HG03571 (cell line): ENCODE measurements around the gene ZNFX1.
"Not testable (repeated sequence)": the region's sequence is repeated elsewhere in the genome, so short reads cannot be mapped to it uniquely, and the experiment has no call there.

Experiments used
- ATAC-seq: cut with Tn5 transposase; IDR thresholded peaks from one replicate; pipeline ENCODE4 v1.9.1; 2021; ENCODE audit not compliant: unreplicated experiment

ZNFX1 gene

DNA sequence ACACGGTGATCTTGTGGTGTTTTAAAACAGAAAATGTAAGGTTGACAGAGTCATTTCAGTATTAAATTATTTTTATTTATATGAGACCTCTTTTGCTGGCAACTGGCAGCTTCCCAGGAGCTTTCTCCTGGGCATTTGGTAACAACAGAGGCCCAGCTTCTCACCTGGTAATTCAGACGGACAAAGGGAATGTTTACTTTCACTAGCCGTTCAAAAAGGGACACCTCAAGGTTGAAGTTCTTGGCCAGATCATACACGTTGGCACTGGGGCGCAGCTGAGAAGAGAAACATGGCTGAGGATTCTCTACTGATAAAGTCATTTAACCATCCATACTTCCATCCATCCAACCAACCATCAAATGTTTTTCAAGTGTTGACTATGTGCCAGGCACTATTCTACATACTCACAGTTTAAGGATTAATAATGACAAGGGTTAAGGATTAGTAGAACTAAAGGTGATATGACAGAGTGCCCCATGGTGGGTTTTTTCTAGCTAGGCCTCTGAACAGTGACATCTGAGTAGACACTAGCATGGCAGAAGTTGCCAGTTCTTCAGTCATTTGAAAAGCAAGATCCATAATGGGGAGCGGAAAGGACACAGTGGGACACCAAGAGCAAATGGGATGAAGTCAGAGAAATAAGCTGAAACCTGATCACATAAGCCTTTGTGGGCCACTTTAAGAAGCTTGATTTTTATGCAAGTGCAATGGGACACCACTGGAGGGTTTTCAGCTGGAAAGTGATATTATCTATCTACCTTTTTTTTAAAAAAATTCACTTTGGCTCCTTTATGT, 25.1 kb downstream of the ZNFX1 start:
- no peak for ATAC-seq

GRCh38 chr20:49248879-49249665, 28.8 kb downstream of the ZNFX1 start:
- no peak for ATAC-seq

DNA sequence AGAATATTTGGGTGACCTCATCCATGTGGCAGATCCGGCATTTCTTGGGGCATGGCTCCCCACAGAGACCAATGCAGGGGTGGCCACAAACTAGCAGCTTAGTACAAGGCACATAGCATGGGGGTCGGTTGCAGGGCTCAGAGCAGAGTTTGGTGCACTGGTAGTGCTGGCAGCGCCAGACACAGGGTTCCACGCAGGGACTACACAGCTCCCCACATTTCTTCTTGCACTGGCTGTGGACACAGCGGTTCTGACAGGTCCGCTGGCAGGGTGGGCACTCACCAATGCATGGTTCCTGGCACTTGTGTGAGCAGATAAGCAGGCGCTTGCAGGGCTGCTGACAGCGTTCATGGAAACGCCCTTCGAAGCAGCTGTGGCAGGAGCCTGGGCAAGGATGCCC, 29.6 kb downstream of the ZNFX1 start:
- ATAC-seq, result no peak

GRCh38 chr20:49247792-49248191, 30.1 kb downstream of the ZNFX1 start:
- no peak for ATAC-seq

DNA sequence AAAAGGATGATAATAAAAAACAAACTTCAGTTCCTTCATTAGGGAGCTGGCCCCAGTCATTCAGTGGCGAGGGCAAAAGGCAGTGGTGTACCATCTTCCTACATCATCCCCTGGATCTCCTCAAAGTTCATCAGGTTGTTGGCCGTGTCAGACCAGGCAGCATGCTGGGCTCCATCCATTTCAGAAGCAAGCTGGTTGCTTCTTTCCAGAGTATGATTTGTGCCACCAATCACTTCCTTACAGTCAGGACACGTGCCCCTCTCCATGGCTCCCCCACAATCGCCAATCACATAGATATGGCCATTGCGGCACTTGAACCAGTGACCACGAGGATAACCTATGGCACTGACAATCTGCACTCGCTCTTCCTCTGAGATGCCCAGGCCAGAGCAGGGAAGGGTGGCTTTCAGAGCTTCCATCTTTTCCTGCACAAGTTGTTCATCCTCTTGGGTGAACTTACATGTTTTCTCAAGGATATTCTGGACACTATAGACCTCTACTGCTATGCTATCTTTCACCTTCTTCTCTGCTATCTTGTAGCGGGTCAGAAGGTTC, 30.6 kb downstream of the ZNFX1 start:
- no peak for ATAC-seq

- no peak for ATAC-seq
Measured at GRCh38 chr20:49245921-49246740, 31.7 kb downstream of the ZNFX1 start.

DNA sequence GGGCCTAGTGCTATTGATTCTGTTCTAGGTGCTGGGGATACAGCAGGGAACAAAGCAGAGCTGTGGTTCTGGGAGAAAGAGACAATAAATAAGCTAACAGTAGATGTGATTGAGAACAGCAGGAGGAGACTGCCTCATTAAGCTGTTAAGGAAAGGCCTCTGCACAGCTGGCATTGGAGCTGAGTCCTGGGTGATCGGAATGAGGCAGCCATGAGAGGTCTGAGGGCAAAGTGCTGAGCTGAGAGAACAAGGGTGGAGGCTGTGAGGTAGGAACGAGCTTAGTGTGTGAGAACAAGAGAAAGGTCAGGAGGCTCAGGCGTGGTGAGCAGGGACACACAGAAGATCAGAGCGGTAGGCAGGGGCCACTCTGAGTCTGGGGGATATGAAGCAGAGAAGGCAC, 40.3 kb downstream of the ZNFX1 start:
- no peak for ATAC-seq

- ATAC-seq, result no peak
Measured at GRCh38 chr20:49236301-49236700, 41.6 kb downstream of the ZNFX1 start.

DNA sequence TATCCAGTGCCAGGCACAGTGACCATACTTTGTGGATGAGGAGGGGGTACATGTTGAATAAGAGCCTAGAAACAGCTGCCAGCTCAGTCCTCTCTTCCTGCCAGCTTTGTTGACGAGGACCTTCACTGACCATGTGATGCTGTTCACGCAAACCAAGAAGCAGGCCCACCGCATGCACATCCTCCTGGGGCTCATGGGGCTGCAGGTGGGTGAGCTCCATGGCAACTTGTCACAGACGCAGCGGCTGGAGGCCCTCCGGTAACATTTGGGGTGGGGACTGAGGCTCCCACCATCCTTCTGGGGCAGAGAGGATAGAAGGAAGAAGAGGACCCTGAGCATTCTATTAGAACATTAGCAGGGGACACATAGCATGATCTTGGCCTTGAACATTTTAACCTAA, 43.0 kb downstream of the ZNFX1 start:
- ATAC-seq, result no peak

DNA sequence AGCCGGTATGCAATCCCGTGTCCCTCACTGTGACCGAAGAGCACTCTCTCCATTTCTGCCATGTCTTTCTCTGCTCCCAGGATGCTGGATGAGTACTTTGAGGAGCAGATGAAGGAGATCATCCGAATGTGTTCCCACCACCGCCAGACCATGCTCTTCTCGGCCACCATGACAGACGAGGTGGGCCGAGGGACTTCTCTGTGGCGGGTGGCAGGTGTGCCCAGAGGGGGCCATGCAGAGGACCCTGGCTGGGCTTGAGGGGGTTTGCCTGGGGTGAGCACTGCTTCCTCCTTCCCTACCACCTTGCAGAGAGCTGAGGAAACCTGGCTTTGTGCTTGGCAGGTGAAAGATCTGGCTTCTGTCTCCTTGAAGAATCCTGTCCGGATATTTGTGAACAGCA, 44.6 kb downstream of the ZNFX1 start:
- no peak for ATAC-seq

DNA sequence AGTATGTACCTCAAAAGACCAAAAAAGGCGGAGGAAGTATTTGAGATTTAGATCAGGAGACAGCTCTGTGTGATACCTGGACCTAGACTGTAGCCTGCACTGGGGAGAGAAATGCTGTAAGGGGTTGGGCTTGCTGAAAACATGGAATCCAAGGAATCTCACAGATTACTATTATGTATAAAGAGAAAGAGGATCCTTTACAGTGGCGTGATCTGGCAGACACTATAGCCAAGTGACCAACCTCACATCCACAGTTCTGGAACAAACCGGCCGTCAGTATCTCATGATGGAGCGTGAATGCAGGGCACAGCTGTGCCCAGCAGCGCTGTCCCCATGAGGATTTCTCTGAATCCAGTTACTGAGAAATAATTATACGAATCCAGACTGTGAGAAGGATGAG, 46.4 kb downstream of the ZNFX1 start:
- no peak for ATAC-seq

- ATAC-seq, result no peak
Measured at GRCh38 chr20:49230561-49231133, 47.2 kb downstream of the ZNFX1 start.

DNA sequence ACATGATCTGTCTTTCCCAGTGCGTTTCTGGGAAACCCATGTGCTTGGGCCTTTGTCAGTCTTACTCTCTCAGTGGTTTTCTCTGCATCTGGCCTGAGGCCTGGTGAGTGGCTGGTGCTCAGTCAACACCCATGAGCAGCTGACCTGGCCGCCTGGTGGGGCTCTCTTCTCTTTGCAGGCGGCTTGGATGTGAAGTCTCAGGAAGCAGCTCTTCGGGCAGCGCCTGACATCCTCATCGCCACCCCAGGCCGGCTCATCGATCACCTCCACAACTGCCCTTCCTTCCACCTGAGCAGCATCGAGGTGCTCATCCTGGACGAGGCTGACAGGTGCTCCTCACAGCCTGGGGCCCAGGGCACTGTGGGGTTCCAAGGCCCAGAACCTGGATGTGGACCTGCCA, 47.8 kb downstream of the ZNFX1 start:
- no peak for ATAC-seq

DNA sequence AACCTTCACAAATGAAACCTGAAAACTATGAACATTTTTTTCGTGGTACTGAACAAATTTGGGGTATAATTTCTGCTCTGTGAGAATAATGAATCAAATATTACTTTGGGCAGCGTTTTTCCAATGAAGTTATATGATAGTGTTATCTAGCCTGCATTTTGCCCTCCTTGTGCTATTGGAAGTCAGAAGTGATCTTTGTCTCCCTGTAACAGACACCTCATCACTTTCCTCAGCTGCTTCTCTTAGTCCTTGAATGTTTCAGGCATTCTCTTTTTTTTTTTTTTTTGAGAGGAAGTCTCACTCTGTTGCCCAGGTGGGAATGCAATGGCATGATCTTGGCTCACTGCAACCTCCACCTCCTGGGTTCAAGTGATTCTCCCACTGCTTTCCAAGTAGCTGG, 48.5 kb downstream of the ZNFX1 start:
- ATAC-seq, result no peak

DNA sequence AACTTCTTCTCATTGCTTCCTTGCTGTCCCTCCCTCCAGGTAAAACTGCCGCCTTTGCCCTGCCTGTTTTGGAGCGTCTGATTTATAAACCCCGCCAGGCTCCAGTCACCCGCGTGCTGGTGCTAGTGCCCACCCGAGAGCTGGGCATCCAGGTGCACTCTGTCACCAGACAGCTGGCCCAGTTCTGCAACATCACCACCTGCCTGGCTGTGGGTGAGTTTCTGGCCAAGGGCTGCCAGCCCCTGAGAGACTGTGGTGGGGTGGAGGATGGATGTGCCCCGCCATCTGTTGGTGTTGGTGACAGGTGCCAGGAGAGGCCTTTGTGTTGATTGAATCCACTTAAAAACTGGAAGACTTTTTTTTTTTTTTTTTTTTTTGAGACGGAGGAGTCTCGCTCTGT, 49.2 kb downstream of the ZNFX1 start:
- ATAC-seq, result no peak

- no peak for ATAC-seq
Measured at GRCh38 chr20:49225896-49226295, 52.0 kb downstream of the ZNFX1 start.

GRCh38 chr20:49219924-49220831, 57.7 kb downstream of the ZNFX1 start:
- ATAC-seq, result no peak

DNA sequence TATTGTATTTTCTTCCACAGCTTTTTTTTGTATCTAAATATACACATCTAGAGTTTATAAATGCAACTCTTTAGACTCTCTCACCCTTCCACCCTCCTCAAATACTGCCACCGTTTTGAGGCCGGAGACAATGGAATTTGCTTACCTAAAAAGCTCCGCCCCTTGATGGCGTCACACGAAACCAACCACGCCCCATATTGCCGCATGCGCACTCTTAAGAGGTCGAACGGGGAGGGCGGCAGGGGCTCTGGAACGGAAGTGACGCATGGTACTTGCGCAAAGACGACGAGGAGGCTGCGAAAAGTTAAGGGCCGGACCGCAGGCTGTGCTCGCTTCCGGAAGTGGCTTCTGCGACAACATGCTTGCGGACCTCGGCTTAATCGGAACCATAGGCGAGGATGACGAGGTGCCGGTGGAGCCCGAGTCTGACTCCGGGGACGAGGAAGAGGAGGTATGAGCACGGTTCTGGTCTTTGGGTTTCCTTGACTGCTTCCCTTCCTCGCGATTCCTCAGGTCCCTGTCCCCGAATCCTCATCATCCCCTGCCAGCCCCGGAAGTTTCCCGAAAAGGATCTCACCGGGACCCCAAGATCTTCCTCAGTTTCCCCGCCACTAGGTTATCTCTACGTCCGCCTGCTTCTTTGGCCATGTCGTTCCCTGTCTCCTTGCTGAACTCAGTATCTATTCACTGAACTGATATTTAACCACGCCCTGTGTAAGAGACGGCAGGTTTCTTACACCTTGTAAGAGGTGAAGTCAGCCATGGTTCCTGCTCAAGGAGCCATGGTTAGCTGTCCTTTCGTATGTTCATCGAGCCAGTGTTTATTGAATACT, 58.5 kb downstream of the ZNFX1 start, which contains the start of gene DDX27:
DDX27 (plus strand) TSS at position 326 of the 833 bp plus-strand sequence; CDS start at position 359, 33 bp downstream.
- peak; percentile 81 for ATAC-seq

GRCh38 chr20:49218739-49219090, 59.1 kb downstream of the ZNFX1 start:
- ATAC-seq, result not testable (repeated sequence)
